Activated CD8-positive, alpha-beta T cell treated with anti-CD3 and anti-CD28 coated beads for 36 hours (primary cell): ENCODE measurements around the gene ATRNL1. TPM values are rescaled to one million over a fixed set of nuclear protein-coding genes. Genes with fewer than 3 reads are reported as not detected.

Source experiments
- ATAC-seq: fragments of 200-7000 bp; cut with Tn5 transposase; one replicate; pipeline ENCODE4 v1.10.0; 2021; ENCODE audit warnings: mild to moderate bottlenecking, moderate library complexity
- CTCF ChIA-PET: fragments of 350-600 bp; sonication (Branson Sonifier 250); formaldehyde crosslinking; loops from one replicate; lab custom pipeline; 2021; ENCODE audit warnings: antibody characterized with exemption; lab: Charles Lee
- POLR2A ChIA-PET: fragments of 350-600 bp; sonication (Branson Sonifier 250); formaldehyde crosslinking; loops from one replicate; lab custom pipeline; 2021; ENCODE audit warnings: antibody characterized with exemption; lab: Charles Lee
- DNase-seq: peaks from one replicate; pipeline ENCODE4 v3.0.0-alpha.2; 2020
- H3K27ac Mint-ChIP-seq: one replicate; pipeline ENCODE4 v1.8.0; 2021; ENCODE audit warnings: mild to moderate bottlenecking, mixed read lengths
- H3K27me3 Mint-ChIP-seq: one replicate; pipeline ENCODE4 v1.8.0; 2021; ENCODE audit warnings: mixed read lengths
- H3K36me3 Mint-ChIP-seq: one replicate; pipeline ENCODE4 v1.8.0; 2021; ENCODE audit warnings: low read depth, mixed read lengths
- H3K4me1 Mint-ChIP-seq: one replicate; pipeline ENCODE4 v1.8.0; 2021; ENCODE audit warnings: low read depth, mixed read lengths
- H3K4me3 Mint-ChIP-seq: one replicate; pipeline ENCODE4 v1.8.0; 2021; ENCODE audit warnings: mild to moderate bottlenecking, moderate library complexity, mixed read lengths
- H3K9me3 Mint-ChIP-seq: one replicate; pipeline ENCODE4 v1.8.0; 2021; ENCODE audit warnings: mixed read lengths
- CTCF ChIP-seq: fragments of 200-600 bp; IDR thresholded peaks from one replicate; pipeline ENCODE4 v1.8.0; 2022; ENCODE audit warnings: antibody characterized with exemption, mild to moderate bottlenecking
- intact Hi-C: fragments of 100-400 bp; cut with micrococcal nuclease; formaldehyde crosslinking; loops from one replicate; pipeline ENCODE4 v1.10.0; 2022
- total RNA-seq, 2 experiments: library from RNA; stranded (reverse); gene quantifications; one replicate each; pipeline ENCODE4 v1.2.3, GENCODE V29; 2021

Gene ATRNL1
- total RNA-seq, 2 experiments from 2014 or later: not detected

- no peak overlapping the region for H3K27ac Mint-ChIP-seq
- no peaks in the 10 kb centered on the region for H3K27me3 Mint-ChIP-seq
- POLR2A ChIA-PET: no interaction called here
- intact Hi-C loops: no loop called here
- H3K36me3 Mint-ChIP-seq: no peaks in the 10 kb centered on the region
- ATAC-seq (no peak), DNase-seq (no peak)
- no peak overlapping the region for H3K4me3 Mint-ChIP-seq
- H3K9me3 Mint-ChIP-seq: peaks cover 3% of the 10 kb centered on the region
- CTCF ChIA-PET: no interaction called here
- H3K4me1 Mint-ChIP-seq: no peaks in the 10 kb centered on the region
- TF ChIP-seq CTCF: no peak
These were observed 561.8 kb downstream of the ATRNL1 start for GRCh38 chr10:115654961-115655360.

GRCh38 chr10:115657161-115657860, 564.1 kb downstream of the ATRNL1 start:
- no peak overlapping the region for H3K4me3 Mint-ChIP-seq
- no peaks in the 10 kb centered on the region for H3K4me1 Mint-ChIP-seq
- H3K27ac Mint-ChIP-seq: no peak overlapping the region
- no peaks in the 10 kb centered on the region for H3K36me3 Mint-ChIP-seq
- peaks cover 2% of the 10 kb centered on the region for H3K9me3 Mint-ChIP-seq
- POLR2A ChIA-PET: no interaction called here
- no peaks in the 10 kb centered on the region for H3K27me3 Mint-ChIP-seq
- DNase-seq: no peak
- CTCF ChIA-PET: no interaction called here
- ATAC-seq: no peak
- no peak for TF ChIP-seq CTCF
- intact Hi-C loops: no loop called here

- POLR2A ChIA-PET: no interaction called here
- intact Hi-C loops: no loop called here
- TF ChIP-seq CTCF: no peak
- Mint-ChIP-seq H3K27ac (no peak overlapping the region), H3K27me3 (no peaks in the 10 kb centered on the region), H3K4me1 (no peaks in the 10 kb centered on the region), H3K36me3 (no peaks in the 10 kb centered on the region), H3K9me3 (peaks cover 2% of the 10 kb centered on the region), H3K4me3 (no peak overlapping the region)
- CTCF ChIA-PET: no interaction called here
- no peak for DNase-seq
- no peak for ATAC-seq
These were observed 566.5 kb downstream of the ATRNL1 start for GRCh38 chr10:115659616-115660015.

- DNase-seq (no peak), ATAC-seq (no peak)
- no peaks in the 10 kb centered on the region for H3K9me3 Mint-ChIP-seq
- intact Hi-C loops: no loop called here
- no peaks in the 10 kb centered on the region for H3K36me3 Mint-ChIP-seq
- ChIA-PET CTCF (no interaction called here), POLR2A (no interaction called here)
- no peaks in the 10 kb centered on the region for H3K4me1 Mint-ChIP-seq
- H3K27me3 Mint-ChIP-seq: no peaks in the 10 kb centered on the region
- no peak for TF ChIP-seq CTCF
- H3K4me3 Mint-ChIP-seq: no peak overlapping the region
- no peak overlapping the region for H3K27ac Mint-ChIP-seq
These were observed 567.2 kb downstream of the ATRNL1 start for GRCh38 chr10:115660391-115660790.

- no peak for TF ChIP-seq CTCF
- POLR2A ChIA-PET: no interaction called here
- H3K4me1 Mint-ChIP-seq: no peaks in the 10 kb centered on the region
These were observed 569.3 kb downstream of the ATRNL1 start for GRCh38 chr10:115662422-115662821.

More at GRCh38 chr10:115662422-115662821, 569.3 kb downstream of the ATRNL1 start:
- H3K36me3 Mint-ChIP-seq: no peaks in the 10 kb centered on the region
- H3K9me3 Mint-ChIP-seq: no peaks in the 10 kb centered on the region
- no peak overlapping the region for H3K27ac Mint-ChIP-seq
- H3K27me3 Mint-ChIP-seq: no peaks in the 10 kb centered on the region
- no peak for DNase-seq
- H3K4me3 Mint-ChIP-seq: no peak overlapping the region
- intact Hi-C loops: no loop called here
- CTCF ChIA-PET: no interaction called here
- ATAC-seq: no peak
